Stromal cell of bone marrow (primary cell): ENCODE results near the gene DNAJC16.

Experiments
- DNase-seq: peaks from one replicate; pipeline ENCODE4 v3.0.0-alpha.2; 2012; ENCODE audit warnings: low read depth

Gene DNAJC16

GRCh38 chr1:15620902-15621682 lies 94.4 kb downstream of the DNAJC16 start:
- DNase-seq: no peak

GRCh38 chr1:15621975-15622374 lies 95.3 kb downstream of the DNAJC16 start:
- no peak for DNase-seq

GRCh38 chr1:15622712-15623373 lies 96.2 kb downstream of the DNAJC16 start:
- no peak for DNase-seq

DNA sequence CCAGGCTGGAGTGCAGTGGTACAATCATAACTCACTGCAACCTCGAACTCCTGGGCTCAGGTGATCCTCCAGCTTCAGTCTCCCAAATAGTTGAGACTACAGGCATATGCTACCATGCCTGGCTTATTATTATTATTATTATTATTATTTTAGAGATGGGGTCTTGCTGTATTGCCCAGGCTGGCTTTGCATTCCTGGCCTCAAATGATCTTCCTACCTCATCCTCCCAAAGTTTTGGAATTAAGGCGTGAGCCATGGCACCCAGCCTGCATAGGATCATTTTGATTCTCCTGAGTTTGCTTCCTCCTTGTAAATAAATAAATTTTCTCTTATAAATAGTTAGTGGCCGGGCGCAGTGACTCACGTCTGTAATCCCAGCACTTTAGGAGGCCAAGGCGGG lies 96.8 kb downstream of the DNAJC16 start:
- no peak for DNase-seq

- DNase-seq: no peak
Measured at GRCh38 chr1:15624133-15624714, 97.6 kb downstream of the DNAJC16 start.

GRCh38 chr1:15625056-15625917 lies 98.6 kb downstream of the DNAJC16 start:
- no peak for DNase-seq
